NOMO-1 (cell line): Measurements from ENCODE around the gene NR2C2AP.

Experiments
- DNase-seq, 2 experiments: peaks; one replicate each; lab custom pipeline; 2025; ENCODE audit not compliant: unreplicated experiment in 2 of 2; lab: John Stamatoyannopoulos, UW

Gene NR2C2AP

DNA sequence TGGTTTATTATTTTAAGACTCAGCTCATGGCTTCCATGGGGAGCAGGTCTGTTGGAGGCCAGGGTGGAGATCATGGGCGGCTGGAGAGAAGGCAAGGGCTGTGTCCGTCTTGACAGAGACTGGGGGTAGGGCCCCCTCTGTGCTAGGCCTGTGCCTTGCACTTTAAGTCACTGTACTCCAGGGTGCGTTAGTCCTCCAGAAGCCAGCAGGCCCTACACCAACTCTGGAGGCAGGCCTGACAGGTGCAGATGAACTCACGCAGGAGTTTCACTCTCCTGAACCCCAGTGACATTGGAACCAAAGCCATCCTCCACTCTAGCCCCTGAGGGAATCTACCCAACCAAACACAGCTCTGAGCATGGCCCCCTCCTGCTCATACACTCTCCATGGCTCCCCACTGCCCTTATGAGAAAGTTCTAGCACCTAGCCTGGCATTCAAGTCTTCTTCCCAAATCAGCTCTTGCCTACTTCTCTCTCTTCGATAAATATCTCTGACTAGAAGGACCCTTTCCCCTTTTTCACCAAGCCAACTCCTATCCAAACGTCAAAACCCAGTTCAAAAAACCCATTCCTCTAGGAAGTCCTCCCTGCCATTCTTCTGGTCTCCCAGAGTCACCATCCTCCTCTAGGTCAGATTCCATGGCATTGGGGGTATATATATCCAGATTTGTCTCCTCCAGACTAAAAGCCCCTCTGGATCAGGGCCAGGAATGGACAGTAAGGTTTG lies 48.3 kb downstream of the NR2C2AP start:
- no peak for DNase-seq

DNA sequence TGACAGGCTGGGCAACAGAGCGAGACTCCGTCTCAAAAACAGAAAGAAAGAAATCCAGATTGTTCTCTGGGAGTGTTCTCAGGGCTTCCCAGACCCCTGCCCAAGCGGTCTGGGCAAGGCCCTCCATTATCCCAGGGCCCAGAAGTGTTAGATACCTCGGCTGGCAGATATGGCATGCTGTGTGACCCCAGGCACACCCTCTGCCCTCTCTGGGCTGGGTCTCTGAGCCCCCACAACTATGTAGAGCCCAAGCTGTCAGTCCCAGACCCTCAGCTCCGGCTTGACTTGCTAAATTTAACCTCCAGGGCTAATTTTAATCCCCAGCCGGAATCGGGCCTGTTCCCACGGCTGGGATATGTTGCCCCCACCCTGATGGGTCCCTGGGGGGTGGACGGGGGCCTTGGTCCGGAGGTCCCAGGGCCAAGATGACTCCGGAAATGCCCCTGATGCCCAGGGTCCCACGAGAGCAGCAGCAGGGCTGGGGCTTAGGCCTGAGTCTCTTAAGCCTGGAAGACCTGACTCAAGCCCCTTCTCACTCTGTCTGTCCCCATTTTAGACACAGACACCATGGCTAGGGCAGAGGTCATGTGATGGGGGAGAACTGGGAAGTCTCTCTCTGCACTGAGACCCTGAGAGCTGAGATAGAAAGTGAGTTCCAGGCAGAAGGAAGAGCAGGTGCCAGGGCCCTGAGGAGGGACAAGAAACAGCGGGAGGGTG lies 50.4 kb downstream of the NR2C2AP start:
- no peak for DNase-seq

DNA sequence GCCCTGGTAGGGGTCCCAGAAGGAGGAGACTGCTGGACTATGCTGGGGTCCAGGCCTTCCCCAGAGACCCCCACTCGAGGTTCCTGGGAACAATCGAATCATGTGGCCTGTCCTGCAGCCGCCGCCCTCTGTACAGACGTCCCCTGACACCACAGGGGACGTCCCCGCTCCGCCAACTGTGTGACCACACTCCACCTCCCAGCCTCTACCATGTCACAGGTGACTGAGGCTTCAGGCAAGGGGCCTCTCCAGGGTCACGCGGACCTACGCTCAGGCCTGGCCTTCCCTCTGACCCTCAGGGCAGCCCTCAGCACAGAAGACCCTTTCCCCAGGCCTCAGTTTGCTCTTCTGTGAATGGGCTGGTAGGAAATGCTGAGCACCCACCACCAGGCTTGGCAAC lies 51.8 kb downstream of the NR2C2AP start:
- no peak for DNase-seq
